Raji (cell line): ENCODE results near the gene TMEM175.

ENCODE experiments used
- POLR2A ChIP-seq: IDR thresholded peaks from 2 replicates; pipeline ENCODE4 v1.6.1; 2011; ENCODE audit warnings: low read depth, low read length, control low read depth; ENCODE audit not compliant: insufficient read depth

Gene TMEM175

GRCh38 chr4:965048-965765, 32.9 kb downstream of the TMEM175 start:
- no peak for TF ChIP-seq POLR2A

DNA sequence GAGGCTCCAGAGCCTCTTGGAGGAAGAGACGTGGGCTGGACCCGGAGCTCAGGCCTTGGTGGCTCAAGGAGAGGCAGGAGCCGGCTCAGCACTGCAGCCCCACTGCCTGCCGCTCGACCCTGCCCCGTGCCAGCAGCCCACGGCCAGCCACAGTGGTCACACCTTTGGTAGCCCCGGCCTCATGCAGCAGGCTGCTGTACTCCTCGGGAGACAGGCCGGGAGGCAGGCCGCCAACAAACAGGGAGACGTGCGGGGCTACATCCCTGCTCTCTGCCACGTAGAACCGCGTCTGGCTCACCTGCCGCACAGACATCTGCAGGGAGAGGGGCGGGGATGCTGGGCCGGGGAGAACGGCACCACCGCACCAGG, 33.5 kb downstream of the TMEM175 start:
- no peak for TF ChIP-seq POLR2A

DNA sequence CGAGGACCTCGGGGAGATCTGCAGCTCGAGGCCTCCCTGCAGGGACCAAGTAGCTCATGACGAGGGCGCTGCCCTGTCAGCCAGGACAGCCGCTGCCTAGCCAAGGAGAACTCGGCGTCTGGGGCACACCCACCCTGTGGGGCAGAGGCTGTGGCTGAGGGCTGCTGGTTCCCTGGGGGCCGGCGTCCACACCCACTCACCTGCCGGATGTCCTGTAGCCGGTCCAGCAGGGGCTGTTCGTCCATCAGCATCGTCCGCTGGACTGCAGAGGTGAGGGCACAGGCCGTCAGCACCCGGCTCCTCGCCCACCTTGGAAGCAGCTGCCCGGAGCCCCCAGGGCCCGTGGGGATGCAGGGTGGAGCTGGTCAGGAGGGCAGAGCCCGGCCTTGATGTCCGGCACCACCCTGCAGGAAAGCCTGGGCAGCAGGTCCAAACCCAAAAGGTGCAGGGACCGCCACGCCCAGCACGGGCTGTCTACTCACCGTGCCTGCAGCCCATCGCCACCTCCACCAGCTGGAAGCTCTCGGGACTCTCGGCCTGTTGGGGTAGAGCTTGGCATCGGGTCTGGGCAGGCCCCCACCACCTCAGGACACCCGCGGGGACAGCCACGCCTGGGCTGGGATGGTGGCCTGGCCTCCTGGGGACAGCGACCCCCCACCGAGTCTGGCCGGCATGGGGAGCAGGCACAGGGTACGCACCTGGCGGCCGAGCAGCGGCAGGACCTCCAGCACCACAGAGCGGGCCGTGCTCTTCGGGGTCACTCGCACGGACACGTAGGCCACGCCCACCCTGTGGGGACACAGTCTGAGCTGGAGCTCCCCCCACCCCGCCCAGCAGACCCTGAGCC, 34.2 kb downstream of the TMEM175 start:
- no peak for TF ChIP-seq POLR2A

DNA sequence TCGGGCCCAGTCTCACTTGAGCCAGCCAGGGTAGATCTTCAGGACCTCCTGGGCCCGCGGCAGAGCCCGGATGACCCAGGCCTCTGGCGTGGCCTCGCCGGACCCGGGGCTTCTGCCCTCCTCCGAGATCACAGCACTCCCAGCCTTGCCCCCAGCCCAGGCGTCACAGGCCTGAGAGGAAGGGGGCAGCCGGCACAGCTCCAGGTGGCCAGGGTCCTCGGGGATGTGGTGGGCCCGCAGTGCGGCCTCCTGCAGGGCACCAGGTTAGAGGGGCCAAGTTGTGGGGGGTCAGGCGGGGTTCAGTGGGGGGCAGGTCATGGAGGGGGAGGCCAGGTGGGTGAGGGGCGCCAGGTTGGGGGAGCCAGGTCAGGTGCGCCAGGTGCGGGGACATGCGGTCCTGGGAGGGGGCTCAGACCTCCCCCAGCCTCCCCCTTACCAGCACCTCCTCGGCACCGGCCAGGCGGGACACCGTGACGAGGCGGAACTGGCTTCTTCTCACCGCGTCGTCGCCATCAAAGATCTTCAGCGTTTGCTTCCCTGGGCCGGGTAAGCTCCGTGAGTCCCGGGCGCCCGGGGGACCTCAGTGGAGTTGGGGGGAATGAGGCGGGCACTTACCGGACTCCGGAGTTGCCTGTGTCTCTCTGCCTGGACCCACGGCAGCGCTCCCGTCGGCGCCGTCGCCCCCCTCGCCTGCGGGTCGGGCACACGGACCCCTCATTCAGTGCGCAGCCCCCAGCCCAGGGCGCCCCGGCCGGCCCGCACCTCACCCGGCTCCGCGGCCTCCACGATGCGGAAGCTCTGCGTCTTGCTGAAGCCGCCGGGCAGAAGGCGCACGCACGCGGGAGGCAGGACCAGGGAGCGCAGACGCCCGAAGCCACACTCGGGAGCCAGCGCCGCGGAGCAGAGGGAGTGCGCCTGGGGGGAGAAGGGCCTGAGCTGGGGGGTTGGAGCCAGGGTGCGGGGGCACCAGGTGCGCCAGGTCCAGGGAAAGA, 35.1 kb downstream of the TMEM175 start:
- TF ChIP-seq POLR2A, result no peak

- TF ChIP-seq POLR2A, result no peak
These were observed 36.0 kb downstream of the TMEM175 start for GRCh38 chr4:968221-968620.

DNA sequence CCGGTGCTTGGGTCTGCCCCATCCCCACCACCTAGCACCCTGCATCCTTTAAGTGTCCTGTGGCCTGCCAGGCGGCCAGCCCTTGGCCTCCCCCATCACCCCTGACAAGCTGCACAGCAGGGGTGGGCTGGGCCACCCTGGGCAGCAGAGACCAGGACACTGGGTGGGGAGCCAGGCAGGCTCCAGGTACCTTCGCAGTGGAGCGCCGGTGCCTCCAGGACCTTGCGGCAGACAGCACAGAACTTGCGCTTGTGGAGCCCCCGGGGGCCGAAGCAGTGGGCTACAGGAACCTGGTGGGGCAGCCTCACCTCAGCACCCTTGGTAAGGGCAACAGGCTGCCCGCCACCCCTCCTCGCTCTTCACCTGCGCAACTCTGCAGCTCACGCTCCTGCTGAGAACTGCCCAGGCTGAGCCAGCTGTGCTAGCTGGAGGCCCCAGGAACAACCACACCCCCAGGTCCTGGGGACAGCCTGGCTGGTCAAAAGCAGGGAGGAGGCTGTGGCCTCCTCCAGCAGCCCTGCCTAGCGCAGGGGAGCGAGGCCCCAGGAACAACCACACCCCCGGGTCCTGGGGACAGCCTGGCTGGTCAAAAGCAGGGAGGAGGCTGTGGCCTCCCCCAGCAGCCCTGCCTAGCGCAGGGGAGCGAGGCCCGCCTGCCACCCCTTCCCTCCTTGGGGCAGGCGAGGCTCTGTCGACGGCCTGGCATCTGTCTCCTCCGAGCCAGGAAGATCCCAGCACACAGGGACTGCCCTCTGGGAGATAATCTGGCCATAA, 36.5 kb downstream of the TMEM175 start:
- no peak for TF ChIP-seq POLR2A

DNA sequence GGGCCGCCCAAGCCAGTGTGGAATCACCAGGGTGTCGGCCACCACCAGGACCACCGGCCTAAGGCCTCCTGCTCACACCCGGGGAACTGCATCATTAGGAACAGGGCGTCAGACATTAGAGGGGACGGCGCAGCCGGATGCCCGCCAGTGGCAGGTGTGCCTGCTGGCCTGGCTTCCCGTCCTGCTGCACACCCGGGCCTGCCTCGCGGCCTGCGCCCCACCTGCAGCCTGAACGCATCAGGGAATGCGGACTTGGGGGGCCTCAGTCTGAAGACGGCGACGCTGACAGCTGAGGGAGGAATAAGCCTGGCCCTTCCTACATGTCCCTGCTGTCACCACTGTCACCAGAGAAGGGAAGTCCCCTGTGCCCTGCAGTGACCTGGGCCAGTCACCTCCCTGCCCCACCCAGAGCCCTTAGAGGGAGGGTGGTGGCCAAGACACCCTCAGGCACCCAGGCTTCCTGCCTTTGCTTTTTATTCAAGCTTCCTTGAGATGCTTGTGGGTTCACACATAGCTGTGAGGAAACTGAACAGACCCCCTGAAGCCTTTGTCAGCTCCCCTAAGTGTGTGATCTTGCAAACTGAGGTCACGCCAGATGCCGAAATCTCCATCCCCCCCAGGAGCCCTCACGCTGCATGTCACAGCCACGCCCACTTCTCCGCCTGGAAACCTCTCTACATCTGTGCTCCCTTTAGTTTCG, 37.9 kb downstream of the TMEM175 start:
- TF ChIP-seq POLR2A, result no peak

DNA sequence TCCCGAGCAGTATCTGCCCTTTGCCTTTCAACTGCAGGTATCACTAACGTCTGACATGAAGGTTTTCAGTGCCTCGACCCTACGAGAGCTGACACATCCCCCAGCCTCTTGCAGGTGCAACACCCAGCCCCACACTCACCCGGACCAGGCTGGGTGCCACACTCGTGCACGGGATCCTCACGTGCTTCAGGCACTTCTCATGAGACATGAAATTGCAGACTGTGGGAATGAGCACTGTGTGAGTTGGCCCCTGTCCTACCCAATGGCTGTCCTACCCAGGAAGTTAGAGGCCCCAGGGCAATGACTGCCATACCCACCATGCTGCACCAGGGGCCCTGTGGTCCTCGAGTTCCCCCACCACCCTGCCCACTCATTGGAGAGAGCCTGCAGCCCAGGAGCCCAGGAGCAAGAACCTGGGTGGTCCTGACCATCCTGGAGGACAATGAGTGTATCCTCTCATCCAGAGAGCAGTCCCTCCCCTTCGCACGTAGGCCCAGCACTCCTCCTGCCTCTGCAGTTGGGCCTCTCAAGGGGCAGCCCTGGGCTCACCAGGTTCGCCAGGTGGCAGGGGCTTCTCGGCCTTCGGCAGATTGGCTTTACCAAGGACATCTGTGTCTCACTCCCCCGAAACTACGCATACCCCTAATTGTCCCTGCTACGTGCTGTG, 38.7 kb downstream of the TMEM175 start:
- no peak for TF ChIP-seq POLR2A

- TF ChIP-seq POLR2A, result no peak
These were observed 39.6 kb downstream of the TMEM175 start for GRCh38 chr4:971666-972500.

DNA sequence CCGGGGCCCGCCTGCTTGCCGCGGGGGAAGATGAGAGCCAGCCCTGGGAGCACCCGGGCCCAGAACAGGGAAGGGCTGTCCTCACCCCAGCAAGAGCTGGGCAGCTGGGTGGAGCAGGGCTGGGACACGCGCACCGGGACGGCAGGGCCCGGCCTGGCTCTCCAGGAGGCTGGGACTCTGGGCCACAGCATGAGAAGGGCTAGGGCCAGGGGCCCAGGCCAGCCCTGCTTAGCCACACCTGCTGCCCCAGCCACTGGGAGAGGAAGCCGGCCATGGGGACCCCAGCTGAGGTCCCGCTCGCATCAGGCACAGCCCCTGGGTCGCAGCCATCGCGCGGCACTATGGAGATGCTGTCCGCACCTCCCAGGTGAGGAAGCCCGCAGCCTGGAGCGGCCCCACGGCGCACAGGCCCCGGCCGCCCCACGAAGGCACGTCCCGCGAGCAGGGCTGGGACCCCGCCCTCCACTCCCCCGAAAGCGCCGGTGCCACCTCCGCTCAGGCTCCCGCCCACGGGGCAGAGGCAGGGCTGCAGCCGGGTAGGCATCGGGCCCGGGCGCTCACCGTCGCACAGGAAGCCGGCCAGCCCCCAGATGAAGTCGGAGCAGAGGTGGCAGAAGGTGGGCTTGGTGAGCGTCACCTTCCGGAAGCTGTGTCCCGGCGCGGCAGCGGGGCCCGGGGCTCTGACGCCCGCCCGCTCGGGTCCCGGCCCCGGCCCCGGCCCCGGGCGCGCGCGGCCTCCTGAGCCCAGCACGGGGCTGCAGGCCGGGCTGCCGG, 40.6 kb downstream of the TMEM175 start:
- TF ChIP-seq POLR2A, result no peak

- TF ChIP-seq POLR2A, result no peak
These were observed 41.5 kb downstream of the TMEM175 start, which contains the start of gene DGKQ for GRCh38 chr4:973431-974397. Gene DGKQ (minus strand): TSS chr4:973569. CDS start chr4:973482, 87 bp downstream.
